ENCODE measurements around the gene SLC34A1.

GRCh38 chr5:177396078-177396477, 11.8 kb downstream of the SLC34A1 start:
- TF ChIP-seq CTCF (IDR thresholded peaks at IDR 0.05) = no peak
- TF ChIP-seq EZH2 (IDR thresholded peaks at IDR 0.05; ENCODE audit: borderline replicate concordance, insufficient read depth, low read depth, low read length, poor library complexity, severe bottlenecking) = no peak
